SK-N-DZ (cell line): ENCODE measurements around the gene CCDC81.

Experiments
- DNase-seq: peaks from one replicate; pipeline ENCODE4 v3.0.0-alpha.2; 2015; ENCODE audit warnings: low spot score

The CCDC81 gene

GRCh38 chr11:86440305-86440716 is 65.6 kb downstream of the CCDC81 start:
- no peak for DNase-seq

GRCh38 chr11:86440843-86441242 is 66.2 kb downstream of the CCDC81 start:
- DNase-seq, result no peak

- no peak for DNase-seq
Measured at GRCh38 chr11:86442420-86442819, 67.7 kb downstream of the CCDC81 start.

GRCh38 chr11:86442827-86443226 is 68.1 kb downstream of the CCDC81 start:
- DNase-seq, result no peak

GRCh38 chr11:86443415-86443814 is 68.7 kb downstream of the CCDC81 start:
- DNase-seq, result no peak

GRCh38 chr11:86444981-86445380 is 70.3 kb downstream of the CCDC81 start:
- no peak for DNase-seq

GRCh38 chr11:86446163-86446923 is 71.7 kb downstream of the CCDC81 start:
- no peak for DNase-seq

GRCh38 chr11:86446924-86447285 is 72.2 kb downstream of the CCDC81 start:
- DNase-seq, result no peak

- no peak for DNase-seq
Measured at GRCh38 chr11:86447763-86448480, 73.2 kb downstream of the CCDC81 start.

GRCh38 chr11:86449993-86450629 is 75.4 kb downstream of the CCDC81 start:
- no peak for DNase-seq

GRCh38 chr11:86453290-86454030 is 78.8 kb downstream of the CCDC81 start:
- no peak for DNase-seq

- DNase-seq, result peak; percentile 75
Measured at GRCh38 chr11:86456075-86456939, 81.6 kb downstream of the CCDC81 start.

GRCh38 chr11:86458294-86459001 is 83.8 kb downstream of the CCDC81 start:
- no peak for DNase-seq

GRCh38 chr11:86459002-86459385 is 84.3 kb downstream of the CCDC81 start:
- DNase-seq, result no peak

- DNase-seq, result no peak
Measured at GRCh38 chr11:86459682-86460460, 85.2 kb downstream of the CCDC81 start.

- no peak for DNase-seq
Measured at GRCh38 chr11:86460461-86461385, 86.0 kb downstream of the CCDC81 start.

GRCh38 chr11:86461892-86462291 is 87.2 kb downstream of the CCDC81 start:
- DNase-seq, result no peak

- DNase-seq, result no peak
Measured at GRCh38 chr11:86463120-86463519, 88.4 kb downstream of the CCDC81 start.
